IMR-90 (cell line): Measurements from ENCODE around the gene DLEU7. TPM values are rescaled to one million over a fixed set of nuclear protein-coding genes. Genes with fewer than 3 reads are reported as not detected.

Source experiments
- ATAC-seq: fragments of 200-7000 bp; cut with Tn5 transposase; 2 replicates; pipeline ENCODE4 v1.9.1; 2020; ENCODE audit warnings: low read depth, mild to moderate bottlenecking, moderate library complexity
- BruUV-seq: library from RNA; stranded (reverse); fragments of 400-500 nt; replicated peaks from 2 replicates; lab custom pipeline; 2021; lab: Mats Ljungman, UMichigan
- CTCF ChIA-PET: fragments of 300-600 bp; formaldehyde crosslinking; extraction: SDS; loops from one replicate; lab custom pipeline; 2021; ENCODE audit warnings: antibody characterized with exemption; lab: Yijun Ruan, JAX
- POLR2A ChIA-PET: fragments of 300-600 bp; sonication (Branson Sonifier 250); formaldehyde crosslinking; loops from one replicate; lab custom pipeline; 2022; ENCODE audit warnings: antibody characterized with exemption; ENCODE audit not compliant: unreplicated experiment; lab: Charles Lee
- DNase-seq: peaks from one replicate; pipeline ENCODE4 v3.0.0; 2013
- H2AFZ ChIP-seq: replicated peaks from 2 replicates; pipeline ENCODE3; 2013; ENCODE audit warnings: low read length, mild to moderate bottlenecking; ENCODE audit not compliant: poor library complexity
- H2AK5ac ChIP-seq: 2 replicates; pipeline ENCODE4 v1.6.1; 2013; ENCODE audit warnings: low read depth, low read length, inconsistent platforms
- H2AK9ac ChIP-seq: replicated peaks from 2 replicates; pipeline ENCODE3; 2013; ENCODE audit warnings: mild to moderate bottlenecking, low read depth, low read length, moderate library complexity; ENCODE audit not compliant: poor library complexity
- H2BK120ac ChIP-seq: 2 replicates; pipeline ENCODE4 v1.6.1; 2013; ENCODE audit warnings: low read depth, low read length, inconsistent platforms
- H2BK15ac ChIP-seq: 3 replicates; pipeline ENCODE4 v1.6.1; 2013; ENCODE audit warnings: low read depth, low read length, inconsistent platforms
- H2BK20ac ChIP-seq: 2 replicates; pipeline ENCODE4 v1.6.1; 2013; ENCODE audit warnings: low read depth, mild to moderate bottlenecking, inconsistent platforms, low read length, moderate library complexity
- H2BK5ac ChIP-seq: 2 replicates; pipeline ENCODE4 v1.6.1; 2013; ENCODE audit warnings: mild to moderate bottlenecking, low read depth, low read length, inconsistent platforms; ENCODE audit not compliant: poor library complexity, severe bottlenecking
- H3K14ac ChIP-seq: replicated peaks from 2 replicates; pipeline ENCODE4 v1.6.1; 2013; ENCODE audit warnings: low read depth, low read length, inconsistent platforms
- H3K18ac ChIP-seq: 2 replicates; pipeline ENCODE4 v1.6.1; 2013; ENCODE audit warnings: low read depth, low read length, control low read depth
- H3K23ac ChIP-seq: 2 replicates; pipeline ENCODE4 v1.6.1; 2013; ENCODE audit warnings: low read depth, low read length, inconsistent platforms
- H3K27ac ChIP-seq: 2 replicates; pipeline ENCODE4 v1.5.1; 2013; ENCODE audit warnings: mild to moderate bottlenecking, control low read depth, low read length; ENCODE audit not compliant: insufficient read depth
- H3K27me3 ChIP-seq: 2 replicates; pipeline ENCODE4 v1.6.1; 2013; ENCODE audit warnings: low read length; ENCODE audit not compliant: control insufficient read depth, insufficient read depth
- H3K36me3 ChIP-seq: 2 replicates; pipeline ENCODE4 v1.6.1; 2013; ENCODE audit warnings: low read length, mixed read lengths; ENCODE audit not compliant: control insufficient read depth, insufficient read depth
- H3K4ac ChIP-seq: 2 replicates; pipeline ENCODE4 v1.6.1; 2013; ENCODE audit warnings: low read depth, low read length, inconsistent platforms
- H3K4me1 ChIP-seq: 2 replicates; pipeline ENCODE4 v1.6.1; 2013; ENCODE audit warnings: low read length, mixed read lengths; ENCODE audit not compliant: control insufficient read depth, insufficient read depth
- H3K4me2 ChIP-seq: 2 replicates; pipeline ENCODE4 v1.6.1; 2013; ENCODE audit warnings: low read depth, mild to moderate bottlenecking, control low read depth, low read length, moderate library complexity
- H3K4me3 ChIP-seq: 2 replicates; pipeline ENCODE4 v1.5.1; 2013; ENCODE audit warnings: low read depth, mild to moderate bottlenecking, control low read depth, low read length, moderate library complexity; ENCODE audit not compliant: insufficient read depth
- H3K56ac ChIP-seq: 2 replicates; pipeline ENCODE4 v1.6.1; 2013; ENCODE audit warnings: low read length, inconsistent platforms; ENCODE audit not compliant: insufficient read depth; ENCODE audit errors: extremely low read depth
- H3K79me1 ChIP-seq, 2 experiments: 2 replicates each; pipeline ENCODE4 v1.6.1; 2013; ENCODE audit warnings: low read length in 2 of 2, inconsistent platforms in 1 of 2, low read depth in 1 of 2
- H3K9ac ChIP-seq: 2 replicates; pipeline ENCODE4 v1.6.1; 2013; ENCODE audit warnings: low read depth, low read length, control low read depth
- H3K9me1 ChIP-seq: 2 replicates; pipeline ENCODE4 v1.6.1; 2013; ENCODE audit warnings: low read length, inconsistent platforms; ENCODE audit not compliant: insufficient read depth
- H3K9me3 ChIP-seq: 2 replicates; pipeline ENCODE4 v1.6.1; 2013; ENCODE audit warnings: low read length; ENCODE audit not compliant: control insufficient read depth, insufficient read depth
- H4K20me1 ChIP-seq: 2 replicates; pipeline ENCODE4 v1.6.1; 2013; ENCODE audit warnings: low read length, inconsistent platforms; ENCODE audit not compliant: insufficient read depth
- H4K5ac ChIP-seq: 2 replicates; pipeline ENCODE4 v1.6.1; 2013; ENCODE audit warnings: mild to moderate bottlenecking, low read depth, low read length, control low read depth
- H4K8ac ChIP-seq, 2 experiments: 2 replicates each; pipeline ENCODE4 v1.6.1; 2013; ENCODE audit warnings: low read depth in 2 of 2, low read length in 2 of 2, control low read depth in 1 of 2, inconsistent platforms in 1 of 2
- H4K91ac ChIP-seq: 2 replicates; pipeline ENCODE4 v1.6.1; 2013; ENCODE audit warnings: low read depth, low read length, inconsistent platforms; ENCODE audit not compliant: insufficient read depth
- MXI1 ChIP-seq: IDR thresholded peaks from 2 replicates; pipeline ENCODE4 v1.6.1; 2012; ENCODE audit warnings: low read depth, mild to moderate bottlenecking, low read length, moderate library complexity, borderline replicate concordance
- WGBS, 2 experiments: methylation state at CpG; one replicate each; pipeline versions ENCODE4 v1.1.5 to v1.1.7; 2013; ENCODE audit warnings: missing lambda C conversion rate in 2 of 2; ENCODE audit not compliant: insufficient read length in 1 of 2; ENCODE audit errors: extremely low coverage in 2 of 2; 5-methylcytosine and 5-hydroxymethylcytosine counted together
- dilution Hi-C: fragments of 300-500 bp; cut with HindIII; formaldehyde crosslinking; loops from one replicate; pipeline ENCODE4 v1.14.3; 2018; ENCODE audit warnings: low sequenced_read_pairs; ENCODE audit not compliant: unreplicated experiment
- in situ Hi-C: fragments of 300-500 bp; cut with MboI; formaldehyde crosslinking; loops from 3 replicates; pipeline ENCODE4 v1.14.3; 2019; ENCODE audit warnings: low sequenced_read_pairs, inconsistent platforms, mixed read lengths
- intact Hi-C: fragments of 100-400 bp; cut with micrococcal nuclease; formaldehyde crosslinking; loops from 2 replicates; pipeline ENCODE4 v1.10.0; 2022
- polyA plus RNA-seq, 3 experiments: library from polyadenylated mRNA; depleted of rRNA; stranded (reverse); fragments of >200 nt; gene quantifications; 2 replicates each; pipeline ENCODE4 v1.2.3, GENCODE V29; 2012; ENCODE audit warnings: low replicate concordance in 1 of 3
- total RNA-seq: library from RNA; depleted of rRNA; stranded (reverse); fragments of >200 nt; gene quantifications from 2 replicates; pipeline ENCODE4 v1.2.3, GENCODE V29; 2012

The DLEU7 gene
- total and polyA plus RNA-seq, 2 of the 4 experiments (the other 2 are of a cell fraction) = not detected

DNA sequence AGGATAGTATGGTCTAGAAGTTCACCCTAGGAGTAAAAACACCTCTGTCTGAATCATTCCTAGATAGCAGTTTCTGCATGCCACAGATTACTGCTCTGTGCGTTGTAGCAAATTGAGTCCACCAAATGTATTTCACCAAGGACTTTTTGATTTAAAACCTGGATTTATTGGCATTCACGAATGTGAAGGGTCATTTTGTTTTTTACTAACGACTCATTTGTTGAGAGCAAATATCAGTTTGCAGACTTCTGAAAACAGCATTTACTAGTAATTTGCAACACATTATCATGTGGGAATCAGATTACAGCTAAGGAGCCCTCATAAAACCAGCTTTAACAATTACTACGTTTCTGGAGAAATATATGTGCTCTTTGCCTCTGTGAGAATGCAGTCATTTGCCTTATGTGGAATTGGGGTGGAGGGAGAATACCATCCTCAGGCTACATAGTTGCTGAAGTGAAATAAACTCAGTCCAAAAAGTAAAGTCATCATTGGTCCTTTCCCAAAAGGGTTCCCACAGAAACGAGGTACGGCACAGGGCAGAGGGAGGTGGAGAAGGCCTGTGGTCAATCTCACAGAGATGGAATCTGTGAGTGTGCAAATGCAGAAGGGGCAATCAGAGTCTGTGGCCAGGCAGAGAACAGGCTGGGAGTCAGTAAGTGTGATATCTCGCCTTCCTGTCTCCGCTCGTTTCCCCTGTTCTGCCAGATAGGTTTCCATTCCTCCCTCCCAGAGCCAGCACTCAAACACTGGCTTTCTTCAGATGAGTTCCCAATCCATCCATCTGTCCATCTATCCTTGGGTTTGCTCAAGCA lies 63.1 kb downstream of the DLEU7 start:
- H2BK20ac ChIP-seq = no peak overlapping the region
- H4K20me1 ChIP-seq = no peaks in the 10 kb centered on the region
- ChIA-PET CTCF (interaction anchor here (0.5 kb wide), 1 partner anchor 926 kb away, joined by 5 read pairs; no protein-coding TSS in a partner anchor), POLR2A (no interaction called here)
- H2BK120ac ChIP-seq = no peak overlapping the region
- ATAC-seq = no peak
- H3K18ac ChIP-seq = no peak overlapping the region
- WGBS, 2 experiments = no CpG with 5 or more reads among the region's 9 CpGs
- no peak overlapping the region for H3K4ac ChIP-seq
- no TSS peak for BruUV-seq
- no peaks in the 10 kb centered on the region for H3K9me1 ChIP-seq
- no peak overlapping the region for H3K56ac ChIP-seq
- no peak overlapping the region for H2BK5ac ChIP-seq
- dilution Hi-C loops (no loop called here), intact Hi-C loops (no loop called here), in situ Hi-C loops (no loop called here)
- H3K9ac ChIP-seq = no peak overlapping the region
- H2BK15ac ChIP-seq = no peak overlapping the region
- H3K23ac ChIP-seq = no peak overlapping the region
- H3K4me1 ChIP-seq = no peaks in the 10 kb centered on the region
- DNase-seq = no peak
- TF ChIP-seq MXI1 = no peak
- peaks cover 29% of the 10 kb centered on the region for H3K27me3 ChIP-seq
- H3K27ac ChIP-seq = no peak overlapping the region
- no peaks in the 10 kb centered on the region for H3K79me1 ChIP-seq
- no peak overlapping the region for H4K8ac ChIP-seq
- no peak overlapping the region for H4K5ac ChIP-seq
- H4K91ac ChIP-seq = no peak overlapping the region
- no peak overlapping the region for H2AK9ac ChIP-seq
- no peaks in the 10 kb centered on the region for H3K36me3 ChIP-seq
- H3K4me2 ChIP-seq = no peak overlapping the region
- H2AK5ac ChIP-seq = no peak overlapping the region
- no peak overlapping the region for H3K4me3 ChIP-seq
- no peak overlapping the region for H3K14ac ChIP-seq
- no peak overlapping the region for H2AFZ ChIP-seq
- no peaks in the 10 kb centered on the region for H3K9me3 ChIP-seq
